Left lung (tissue), 10 donors: ENCODE results near the gene VSIR. TPM values are rescaled to one million over a fixed set of nuclear protein-coding genes. Genes with fewer than 3 reads are reported as not detected.

ENCODE experiments used
- ATAC-seq: fragments of 200-7000 bp; cut with Tn5 transposase; one replicate; pipeline ENCODE4 v1.9.1; 2020; ENCODE audit warnings: moderate library complexity
- DNase-seq, 4 donors: peaks; one replicate each; pipeline ENCODE4 v3.0.0-alpha.2; 2013 to 2020
- H3K27ac ChIP-seq, 2 donors: fragments of 200-600 bp; sonication (generic) in 1 of 2; one replicate each; pipeline versions ENCODE4 v1.5.0 to v1.8.0; 2020 to 2021
- H3K27me3 ChIP-seq, 2 donors: fragments of 200-600 bp; sonication (generic) in 1 of 2; one replicate each; pipeline versions ENCODE4 v1.5.0 to v1.8.0; 2020 to 2021
- H3K36me3 ChIP-seq, 2 donors: fragments of 200-600 bp; sonication (generic) in 1 of 2; one replicate each; pipeline versions ENCODE4 v1.5.0 to v1.8.0; 2020 to 2021
- H3K4me1 ChIP-seq, 2 donors: fragments of 200-600 bp; one replicate each; pipeline ENCODE4 v1.8.0; 2021
- H3K4me3 ChIP-seq, 2 donors: fragments of 200-600 bp; sonication (generic) in 1 of 2; one replicate each; pipeline versions ENCODE4 v1.5.0 to v1.8.0; 2020 to 2021; ENCODE audit warnings: mild to moderate bottlenecking in 1 of 2
- H3K9me3 ChIP-seq, 2 donors: fragments of 200-600 bp; sonication (generic) in 1 of 2; one replicate each; pipeline versions ENCODE4 v1.5.0 to v1.8.0; 2020 to 2021
- CTCF ChIP-seq, 2 donors: fragments of 200-600 bp; sonication (generic) in 1 of 2; IDR thresholded peaks; one replicate each; pipeline versions ENCODE4 v1.5.0 to v1.8.0; 2021; ENCODE audit warnings: antibody characterized with exemption in 2 of 2
- intact Hi-C, 2 donors: fragments of 100-400 bp; cut with DNase I; formaldehyde crosslinking; loops; one replicate each; pipeline versions ENCODE4 v1.11.2 to v1.14.2; 2022
- polyA plus RNA-seq, 6 donors: library from polyadenylated mRNA; unstranded; fragments of 120-200 nt; gene quantifications; one replicate each; pipeline ENCODE4 v1.2.1, GENCODE V29; 2013; ENCODE audit not compliant: insufficient read length in 6 of 6
- total RNA-seq, 2 donors: library from RNA; stranded (reverse); fragmentation: NEBNext Ultra II Directional; extraction: Animal tissue kit (Norgen Biotek cat#: 25700); gene quantifications; one replicate each; pipeline ENCODE4 v1.2.1, GENCODE V29; 2021
- donor health status: DM: no; HTN: yes; CAD: no.
- donor health status: DM: no; HTN: no; CAD: no.

VSIR gene
- total and polyA plus RNA-seq, 8 donors: 29.9 to 133 (median 37.2) TPM

- no peak overlapping the region for H3K27ac ChIP-seq
- H3K27me3 ChIP-seq: no peaks in the 10 kb centered on the region
- no peak for TF ChIP-seq CTCF (IDR thresholded peaks at IDR 0.05)
- intact Hi-C loops: no loop called here
- H3K4me3 ChIP-seq: no peak overlapping the region
- no peak for DNase-seq
- no peaks in the 10 kb centered on the region for H3K36me3 ChIP-seq
- ATAC-seq: no peak
- H3K9me3 ChIP-seq: no peaks in the 10 kb centered on the region
- no peaks in the 10 kb centered on the region for H3K4me1 ChIP-seq
Measured at GRCh38 chr10:71790749-71791440, 17.6 kb upstream of the VSIR start.

GRCh38 chr10:71789871-71790270 is 16.6 kb upstream of the VSIR start:
- Histone ChIP-seq H3K4me3 (no peak overlapping the region), H3K27me3 (no peaks in the 10 kb centered on the region), H3K36me3 (no peaks in the 10 kb centered on the region), H3K4me1 (no peaks in the 10 kb centered on the region), H3K27ac (no peak overlapping the region), H3K9me3 (no peaks in the 10 kb centered on the region)
- no peak for TF ChIP-seq CTCF (IDR thresholded peaks at IDR 0.05)
- intact Hi-C loops: no loop called here
- ATAC-seq (no peak), DNase-seq (no peak)

GRCh38 chr10:71788954-71789353 is 15.6 kb upstream of the VSIR start:
- Histone ChIP-seq H3K36me3 (no peaks in the 10 kb centered on the region), H3K4me1 (no peaks in the 10 kb centered on the region), H3K27ac (no peak overlapping the region), H3K9me3 (no peaks in the 10 kb centered on the region), H3K27me3 (no peaks in the 10 kb centered on the region), H3K4me3 (no peak overlapping the region)
- DNase-seq (no peak), ATAC-seq (no peak)
- intact Hi-C loops: no loop called here
- no peak for TF ChIP-seq CTCF (IDR thresholded peaks at IDR 0.05)

- DNase-seq (no peak), ATAC-seq (no peak)
- Histone ChIP-seq H3K4me3 (no peak overlapping the region), H3K27me3 (no peaks in the 10 kb centered on the region), H3K4me1 (peaks cover 0 to 25% of the 10 kb centered on the region in 2 donors), H3K27ac (no peak overlapping the region), H3K9me3 (no peaks in the 10 kb centered on the region), H3K36me3 (no peaks in the 10 kb centered on the region)
- intact Hi-C loops: no loop called here
- no peak for TF ChIP-seq CTCF (IDR thresholded peaks at IDR 0.05)
Measured at GRCh38 chr10:71784679-71785272, 11.5 kb upstream of the VSIR start.

GRCh38 chr10:71783917-71784678 is 10.8 kb upstream of the VSIR start:
- no peak for DNase-seq
- Histone ChIP-seq H3K36me3 (no peaks in the 10 kb centered on the region), H3K4me1 (peaks cover 0 to 27% of the 10 kb centered on the region in 2 donors), H3K4me3 (no peak overlapping the region), H3K9me3 (no peaks in the 10 kb centered on the region), H3K27me3 (no peaks in the 10 kb centered on the region), H3K27ac (no peak overlapping the region)
- ATAC-seq: no peak
- TF ChIP-seq CTCF (IDR thresholded peaks at IDR 0.05): no peak
- intact Hi-C loops: no loop called here
